Upper lobe of left lung (tissue), 6 donors: ENCODE measurements around the gene ST3GAL3. TPM values are rescaled to one million over a fixed set of nuclear protein-coding genes. Genes with fewer than 3 reads are reported as not detected.

Experiments used
- ATAC-seq, 2 donors: fragments of 200-7000 bp; cut with Tn5 transposase; one replicate each; pipeline ENCODE4 v1.9.1; 2022; ENCODE audit warnings: mild to moderate bottlenecking in 2 of 2, moderate library complexity in 2 of 2; ENCODE audit not compliant: low FRiP score in 2 of 2
- DNase-seq, 2 donors: peaks; one replicate each; pipeline ENCODE4 v3.0.0-alpha.2; 2019 to 2020
- H3K27ac ChIP-seq, 4 donors: fragments of 200-600 bp; sonication (generic); one replicate each; pipeline ENCODE4 v1.5.1; 2016 to 2019
- H3K27me3 ChIP-seq, 4 donors: fragments of 200-600 bp; sonication (generic); one replicate each; pipeline ENCODE4 v1.5.1; 2017 to 2019
- H3K36me3 ChIP-seq, 4 donors: fragments of 200-600 bp; sonication (generic); one replicate each; pipeline ENCODE4 v1.5.1; 2016 to 2019
- H3K4me1 ChIP-seq, 4 donors: fragments of 200-600 bp; sonication (generic); one replicate each; pipeline ENCODE4 v1.5.1; 2018 to 2019
- H3K4me3 ChIP-seq, 4 donors: fragments of 200-600 bp; sonication (generic); one replicate each; pipeline ENCODE4 v1.5.1; 2017 to 2019; ENCODE audit warnings: mild to moderate bottlenecking in 2 of 4, moderate library complexity in 1 of 4
- H3K9me3 ChIP-seq, 4 donors: fragments of 200-600 bp; sonication (generic); one replicate each; pipeline ENCODE4 v1.5.1; 2018 to 2019
- CTCF ChIP-seq, 6 experiments: fragments of 450-650 bp in 4 of 6; fragments of 200-600 bp in 2 of 6; sonication (generic) in 2 of 6; IDR thresholded peaks; one replicate each; pipeline ENCODE4 v1.5.1; 2016 to 2019; ENCODE audit warnings: antibody characterized with exemption in 6 of 6
- EP300 ChIP-seq, 4 donors: sonication (generic); formaldehyde crosslinking; IDR thresholded peaks; one replicate each; pipeline ENCODE4 v1.5.1; 2017; ENCODE audit warnings: antibody characterized with exemption in 4 of 4, control low read depth in 2 of 4
- POLR2A ChIP-seq, 4 donors: fragments of 450-650 bp; IDR thresholded peaks; one replicate each; pipeline ENCODE4 v1.5.1; 2016 to 2017; ENCODE audit warnings: antibody characterized with exemption in 4 of 4, mild to moderate bottlenecking in 2 of 4
- POLR2AphosphoS5 ChIP-seq, 2 donors: sonication (generic); formaldehyde crosslinking; IDR thresholded peaks; one replicate each; pipeline ENCODE4 v1.5.1; 2017; ENCODE audit warnings: antibody characterized with exemption in 2 of 2
- WGBS, 2 donors: methylation state at CpG; one replicate each; pipeline ENCODE4 v1.1.5; 2017 to 2018; 5-methylcytosine and 5-hydroxymethylcytosine counted together
- total RNA-seq, 6 donors: library from RNA; depleted of rRNA in 4 of 6; stranded (reverse); fragments of >200 nt in 4 of 6; gene quantifications; one replicate each; pipeline versions ENCODE4 v1.1.0 to v1.2.1, GENCODE V29; 2016 to 2021
- donor health status: DM: no; HTN: no; CAD: no; lungs with moderate emphysema.
- donor health status: DM: no; HTN: yes; CAD: no; lungs with severe emphysema.

Gene ST3GAL3
- total RNA-seq, 6 donors from 2014 or later, result 14.4 to 46.1 (median 19.2) TPM

DNA sequence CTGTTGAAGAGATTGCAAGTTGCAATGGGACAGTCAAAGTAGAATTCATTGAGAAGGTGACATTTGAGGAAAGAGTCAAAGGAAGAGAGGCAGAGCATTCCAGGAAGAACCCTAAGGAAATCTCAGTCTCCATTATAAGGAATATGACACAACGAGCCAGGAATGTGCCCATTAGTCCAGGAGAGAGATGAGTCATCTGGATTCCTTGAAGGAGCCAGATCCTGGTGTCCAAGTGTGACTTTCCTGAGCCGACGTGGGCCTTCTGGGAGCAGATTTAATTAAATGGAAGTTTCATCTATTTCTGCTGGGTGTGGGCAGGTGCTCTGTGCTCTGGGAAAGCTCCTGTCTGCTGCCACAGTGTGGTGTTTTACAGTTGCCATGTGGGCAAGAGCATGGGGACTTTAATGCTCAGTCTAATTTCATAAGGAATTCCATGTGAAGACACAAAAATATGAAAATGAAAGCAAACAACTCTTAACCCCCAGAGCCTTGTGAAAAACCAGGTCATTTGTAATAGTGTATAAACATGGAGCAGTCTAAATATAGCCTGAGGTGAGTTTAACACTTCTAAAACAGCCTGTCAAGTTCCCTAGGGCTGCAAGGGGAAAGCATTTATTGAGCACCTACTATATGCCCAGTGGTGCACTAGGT lies 114.8 kb downstream of the ST3GAL3 start:
- no peaks in the 10 kb centered on the region for H3K36me3 ChIP-seq
- TF ChIP-seq POLR2AphosphoS5 (IDR thresholded peaks at IDR 0.05), result peak; percentile 20 to 26
- no peak for TF ChIP-seq POLR2A (IDR thresholded peaks at IDR 0.05)
- 53 to 68% methylated on average over 3 of the region's 3 CpGs for WGBS, 2 donors
- no peaks in the 10 kb centered on the region for H3K27me3 ChIP-seq
- no peak for DNase-seq
- peaks cover 0 to 10% (median 3%) of the 10 kb centered on the region in 4 donors for H3K9me3 ChIP-seq
- ATAC-seq, result peak in 1 of 2 donors; percentile 88
- no peak overlapping the region for H3K4me3 ChIP-seq
- no peak overlapping the region for H3K27ac ChIP-seq
- H3K4me1 ChIP-seq, result peaks cover 0 to 8% (median 0%) of the 10 kb centered on the region in 4 donors

GRCh38 chr1:43824795-43825194 lies 117.5 kb downstream of the ST3GAL3 start:
- no peak overlapping the region for H3K27ac ChIP-seq
- H3K27me3 ChIP-seq, result no peaks in the 10 kb centered on the region
- H3K4me3 ChIP-seq, result no peak overlapping the region
- ATAC-seq (no peak), DNase-seq (no peak)
- no peak for TF ChIP-seq CTCF (IDR thresholded peaks at IDR 0.05)
- no peak for TF ChIP-seq POLR2A (IDR thresholded peaks at IDR 0.05)
- TF ChIP-seq EP300 (IDR thresholded peaks at IDR 0.05), result no peak
- no peak for TF ChIP-seq POLR2AphosphoS5 (IDR thresholded peaks at IDR 0.05)
- H3K36me3 ChIP-seq, result no peaks in the 10 kb centered on the region
- H3K9me3 ChIP-seq, result no peaks in the 10 kb centered on the region
- WGBS, 2 donors, result 100% methylated on average over 1 of the region's 1 CpG
- H3K4me1 ChIP-seq, result peaks cover 0 to 8% (median 0%) of the 10 kb centered on the region in 4 donors

DNA sequence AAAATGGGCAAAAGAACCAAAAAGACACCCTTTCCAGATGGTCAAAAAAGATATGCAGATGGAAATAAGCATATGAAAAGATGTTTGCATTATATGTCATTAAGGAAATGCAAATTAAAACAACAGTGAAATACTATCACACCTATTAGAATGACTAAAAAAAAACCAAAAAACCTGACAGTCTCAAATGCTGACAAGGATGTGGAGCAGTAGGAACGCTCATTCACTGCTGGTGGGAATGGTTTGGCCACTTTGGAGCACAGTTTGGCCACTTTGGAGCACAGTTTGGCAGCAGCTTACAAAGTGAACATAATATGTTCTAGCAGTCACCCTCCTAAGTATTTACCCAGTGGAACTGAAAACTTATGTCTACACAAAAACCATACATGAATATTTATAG lies 121.2 kb downstream of the ST3GAL3 start:
- peaks cover 0 to 4% (median under 1%) of the 10 kb centered on the region in 4 donors for H3K4me1 ChIP-seq
- no peak overlapping the region for H3K4me3 ChIP-seq
- H3K9me3 ChIP-seq, result no peaks in the 10 kb centered on the region
- DNase-seq (no peak), ATAC-seq (no peak)
- WGBS, 2 donors, result 100% methylated on average over 1 of the region's 1 CpG
- H3K27ac ChIP-seq, result no peak overlapping the region
- TF ChIP-seq POLR2AphosphoS5 (IDR thresholded peaks at IDR 0.05) (no peak), CTCF (IDR thresholded peaks at IDR 0.05) (no peak), EP300 (IDR thresholded peaks at IDR 0.05) (no peak)
- no peaks in the 10 kb centered on the region for H3K27me3 ChIP-seq
- H3K36me3 ChIP-seq, result no peaks in the 10 kb centered on the region

DNA sequence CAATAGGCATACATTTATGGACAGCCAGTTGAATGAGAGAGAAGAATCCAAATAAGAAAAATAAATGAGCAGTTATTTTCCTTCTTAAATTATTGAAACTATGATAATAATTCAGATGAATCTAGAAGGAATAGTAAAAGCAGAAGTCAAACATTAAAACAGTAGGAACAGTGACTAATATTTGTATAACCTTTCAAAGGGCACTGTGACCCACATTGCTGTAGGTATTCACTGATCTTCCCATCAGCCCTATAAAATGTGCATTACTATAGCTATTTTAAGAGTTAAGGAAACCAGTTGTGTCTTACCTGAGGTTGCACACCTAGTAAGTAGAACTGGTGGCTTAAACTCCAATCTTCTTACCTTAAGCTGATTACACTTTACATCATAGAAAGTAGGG lies 123.5 kb downstream of the ST3GAL3 start:
- Histone ChIP-seq H3K36me3 (no peaks in the 10 kb centered on the region), H3K27ac (no peak overlapping the region), H3K4me1 (peaks cover 4 to 15% (median 7%) of the 10 kb centered on the region in 4 donors), H3K27me3 (no peaks in the 10 kb centered on the region), H3K9me3 (no peaks in the 10 kb centered on the region), H3K4me3 (no peak overlapping the region)
- DNase-seq (no peak), ATAC-seq (no peak)
- TF ChIP-seq CTCF (IDR thresholded peaks at IDR 0.05) (no peak), POLR2A (IDR thresholded peaks at IDR 0.05) (no peak), EP300 (IDR thresholded peaks at IDR 0.05) (no peak), POLR2AphosphoS5 (IDR thresholded peaks at IDR 0.05) (no peak)

DNA sequence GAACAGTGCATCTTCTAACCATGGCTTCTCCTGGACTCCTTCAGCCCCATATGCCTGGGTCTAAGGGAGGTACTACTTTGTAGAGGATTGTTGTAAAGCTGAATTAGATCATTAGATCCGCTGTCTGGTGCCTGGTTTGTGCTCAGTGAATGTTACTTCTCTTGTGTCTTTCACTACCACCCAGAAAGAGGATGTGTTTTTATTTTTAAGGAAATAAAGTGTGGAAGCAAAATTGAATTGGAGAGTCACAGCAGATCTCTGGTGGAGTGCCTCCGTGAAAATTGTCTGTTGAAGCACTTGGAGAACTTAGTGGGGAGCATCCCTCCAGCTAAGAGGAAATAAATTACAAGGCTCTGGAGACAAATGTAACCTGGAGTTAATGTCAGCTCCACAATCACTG lies 124.5 kb downstream of the ST3GAL3 start:
- WGBS, 2 donors, result 77 to 91% methylated on average over 2 of the region's 2 CpGs
- no peak for TF ChIP-seq POLR2AphosphoS5 (IDR thresholded peaks at IDR 0.05)
- no peak for TF ChIP-seq EP300 (IDR thresholded peaks at IDR 0.05)
- TF ChIP-seq POLR2A (IDR thresholded peaks at IDR 0.05), result no peak
- no peak for TF ChIP-seq CTCF (IDR thresholded peaks at IDR 0.05)
- DNase-seq, result no peak
- ATAC-seq, result no peak
- H3K9me3 ChIP-seq, result no peaks in the 10 kb centered on the region
- no peak overlapping the region for H3K4me3 ChIP-seq
- H3K27ac ChIP-seq, result no peak overlapping the region
- peaks cover 10 to 24% (median 16%) of the 10 kb centered on the region in 4 donors for H3K4me1 ChIP-seq
- H3K27me3 ChIP-seq, result no peaks in the 10 kb centered on the region
- H3K36me3 ChIP-seq, result no peaks in the 10 kb centered on the region
